HCT116 (cell line): ENCODE results near the gene CNTN2. TPM values are rescaled to one million over a fixed set of nuclear protein-coding genes. Genes with fewer than 3 reads are reported as not detected.

Experiments used
- ATAC-seq: fragments of 200-7000 bp; cut with Tn5 transposase; 2 replicates; pipeline ENCODE4 v1.9.1; 2020; ENCODE audit warnings: mild to moderate bottlenecking, moderate library complexity
- BruUV-seq: library from RNA; stranded (reverse); fragments of 400-500 nt; replicated peaks from 2 replicates; lab custom pipeline; 2021; lab: Mats Ljungman, UMichigan
- CTCF ChIA-PET: fragments of 300-600 bp; sonication (Branson Sonifier 250); formaldehyde crosslinking; loops from one replicate; lab custom pipeline; 2021; ENCODE audit warnings: antibody characterized with exemption; lab: Charles Lee
- POLR2A ChIA-PET: fragments of 300-600, 350-600 bp; sonication (Branson Sonifier 250); formaldehyde crosslinking; loops from one replicate; lab custom pipeline; 2021; ENCODE audit warnings: antibody characterized with exemption; lab: Charles Lee
- RAD21 ChIA-PET, 2 experiments: fragments of 300-600 bp; sonication (Branson Sonifier 250); formaldehyde crosslinking; loops; one replicate each; lab custom pipeline; 2023; ENCODE audit warnings: low total read pairs in 2 of 2; ENCODE audit not compliant: uncharacterized antibody in 2 of 2, unreplicated experiment in 2 of 2, low non-redundant PET in 1 of 2; lab: Charles Lee
- DNase-seq: peaks from one replicate; pipeline ENCODE4 v3.0.0-alpha.2; 2010; ENCODE audit warnings: low read depth, low spot score
- H2AFZ ChIP-seq: fragments of 200-600 bp; shearing (Covaris generic), sonication (generic); 2 replicates; pipeline ENCODE4 v1.6.1; 2017; ENCODE audit warnings: low read depth, mixed run types, mixed read lengths, antibody characterized with exemption, low read length; ENCODE audit not compliant: poor library complexity, severe bottlenecking
- H3K27ac ChIP-seq: 2 replicates; pipeline ENCODE4 v1.5.1; 2012; ENCODE audit warnings: low read depth, low read length
- H3K27me3 ChIP-seq: fragments of 200-600 bp; sonication (generic); 2 replicates; pipeline ENCODE4 v1.6.1; 2016; ENCODE audit warnings: mixed run types, low read length, mixed read lengths; ENCODE audit not compliant: insufficient read depth
- H3K36me3 ChIP-seq, 2 experiments: fragments of 200-500 bp in 1 of 2; fragments of 200-600 bp in 1 of 2; sonication (Bioruptor generic) in 1 of 2; sonication (generic) in 1 of 2; 2 replicates each; pipeline versions ENCODE4 v1.5.1 to v1.6.1; 2014 to 2016; ENCODE audit warnings: low read length in 2 of 2, inconsistent platforms in 1 of 2, mixed read lengths in 1 of 2, mixed run types in 1 of 2; ENCODE audit not compliant: insufficient read depth in 2 of 2, control insufficient read depth in 1 of 2
- H3K4me1 ChIP-seq, 2 experiments: fragments of 200-600 bp in 1 of 2; sonication (generic) in 1 of 2; 2 replicates each; pipeline versions ENCODE4 v1.5.1 to v1.6.1; 2012 to 2017; ENCODE audit warnings: low read length in 2 of 2, inconsistent platforms in 1 of 2, mild to moderate bottlenecking in 1 of 2, mixed read lengths in 1 of 2, mixed run types in 1 of 2, moderate library complexity in 1 of 2; ENCODE audit not compliant: insufficient read depth in 2 of 2, control insufficient read depth in 1 of 2
- H3K4me2 ChIP-seq: fragments of 200-600 bp; sonication (generic); 2 replicates; pipeline ENCODE4 v1.6.1; 2017; ENCODE audit warnings: mixed run types, low read length, mixed read lengths
- H3K4me3 ChIP-seq, 2 experiments: fragments of 200-600 bp in 1 of 2; sonication (generic) in 1 of 2; replicated peaks in 1 of 2; 2 replicates each; pipeline ENCODE4 v1.5.1; 2011 to 2016; ENCODE audit warnings: low read length in 2 of 2, control low read depth in 1 of 2, low read depth in 1 of 2, mild to moderate bottlenecking in 1 of 2, mixed read lengths in 1 of 2, mixed run types in 1 of 2
- H3K79me2 ChIP-seq: fragments of 200-600 bp; sonication (generic); 2 replicates; pipeline ENCODE4 v1.6.1; 2017; ENCODE audit warnings: mild to moderate bottlenecking, mixed run types, low read length, moderate library complexity, mixed read lengths; ENCODE audit not compliant: insufficient read depth
- H3K9ac ChIP-seq: fragments of 200-600 bp; sonication (generic); 2 replicates; pipeline ENCODE4 v1.6.1; 2016; ENCODE audit warnings: low read length, mixed read lengths
- H3K9me2 ChIP-seq: fragments of 200-600 bp; sonication (generic), shearing (Covaris generic); 2 replicates; pipeline ENCODE4 v1.6.1; 2017; ENCODE audit warnings: mixed run types, mild to moderate bottlenecking, moderate library complexity; ENCODE audit not compliant: insufficient read depth
- H3K9me3 ChIP-seq, 2 experiments: fragments of 200-500 bp in 1 of 2; fragments of 200-600 bp in 1 of 2; sonication (Bioruptor generic) in 1 of 2; sonication (generic) in 1 of 2; 2 replicates each; pipeline ENCODE4 v1.6.1; 2014 to 2017; ENCODE audit warnings: low read length in 2 of 2, mixed read lengths in 2 of 2, inconsistent platforms in 1 of 2, low read depth in 1 of 2, mild to moderate bottlenecking in 1 of 2, mixed run types in 1 of 2, moderate library complexity in 1 of 2; ENCODE audit not compliant: control insufficient read depth in 1 of 2, insufficient read depth in 1 of 2
- H4K20me1 ChIP-seq: fragments of 200-600 bp; sonication (generic), shearing (Covaris generic); 2 replicates; pipeline ENCODE4 v1.6.1; 2017; ENCODE audit warnings: mixed run types, mild to moderate bottlenecking, moderate library complexity; ENCODE audit not compliant: insufficient read depth
- ATF3 ChIP-seq: IDR thresholded peaks from 2 replicates; pipeline ENCODE4 v1.6.1; 2012
- CBX3 ChIP-seq: IDR thresholded peaks from 2 replicates; pipeline ENCODE4 v1.6.1; 2012; ENCODE audit warnings: low read depth
- EGR1 ChIP-seq: IDR thresholded peaks from 2 replicates; pipeline ENCODE4 v1.6.1; 2012; ENCODE audit warnings: low read depth
- ELF1 ChIP-seq: IDR thresholded peaks from 2 replicates; pipeline ENCODE4 v1.6.1; 2012; ENCODE audit warnings: low read depth, borderline replicate concordance
- EZH2 ChIP-seq: fragments of 200-600 bp; sonication (generic); IDR thresholded peaks from 2 replicates; pipeline ENCODE4 v1.6.1; 2017; ENCODE audit warnings: antibody characterized with exemption, mixed run types
- JUND ChIP-seq: IDR thresholded peaks from 2 replicates; pipeline ENCODE4 v1.6.1; 2012
- RAD21 ChIP-seq: IDR thresholded peaks from 2 replicates; pipeline ENCODE4 v1.6.1; 2012; ENCODE audit warnings: low read depth, mild to moderate bottlenecking
- SP1 ChIP-seq: IDR thresholded peaks from 2 replicates; pipeline ENCODE4 v1.6.1; 2012; ENCODE audit warnings: low read depth
- SRF ChIP-seq: IDR thresholded peaks from 2 replicates; pipeline ENCODE4 v1.6.1; 2012; ENCODE audit warnings: low read depth
- intact Hi-C: fragments of 100-400 bp; cut with micrococcal nuclease; formaldehyde crosslinking; loops from 2 replicates; pipeline ENCODE4 v1.10.0; 2022
- total RNA-seq: library from RNA; stranded (reverse); gene quantifications from one replicate; pipeline ENCODE4 v1.2.1, GENCODE V29; 2021; ENCODE audit not compliant: unreplicated experiment

CNTN2 gene
- total RNA-seq, 1 experiment from 2014 or later = 0.15 TPM

DNA sequence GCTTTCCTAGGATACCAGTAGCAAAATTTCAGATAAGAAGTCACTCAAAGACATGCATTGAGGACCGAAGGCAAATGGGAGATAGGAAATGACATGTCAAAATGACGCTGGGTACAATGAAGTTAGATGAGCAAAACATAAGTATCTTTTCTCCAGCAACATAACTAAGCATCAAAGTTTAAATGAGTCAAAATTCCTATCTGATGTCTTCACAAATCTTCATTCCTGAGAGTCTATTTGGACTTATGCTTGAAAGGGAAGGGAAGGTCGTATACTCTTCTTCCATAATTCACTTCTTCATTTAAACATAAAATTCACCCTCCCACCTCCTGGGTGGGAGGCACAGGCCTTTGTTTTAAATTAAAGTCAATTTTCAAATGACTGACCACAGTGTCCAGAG lies 45.3 kb downstream of the CNTN2 start:
- peaks cover 27 to 31% of the 10 kb centered on the region in 2 experiments for H3K36me3 ChIP-seq
- ATAC-seq = no peak
- CTCF ChIA-PET = no interaction called here

GRCh38 chr1:205091043-205091740 lies 48.2 kb downstream of the CNTN2 start:
- Histone ChIP-seq H3K9me2 (no peaks in the 10 kb centered on the region), H3K4me1 (no peaks in the 10 kb centered on the region), H3K9ac (no peak overlapping the region), H3K9me3 (no peaks in the 10 kb centered on the region), H2AFZ (no peak overlapping the region), H4K20me1 (no peaks in the 10 kb centered on the region), H3K36me3 (peaks cover 33 to 36% of the 10 kb centered on the region in 2 experiments), H3K79me2 (no peaks in the 10 kb centered on the region), H3K4me3 (no peak overlapping the region), H3K4me2 (no peak overlapping the region), H3K27ac (no peak overlapping the region), H3K27me3 (no peaks in the 10 kb centered on the region)
- TF ChIP-seq EGR1 = no peak
- TF ChIP-seq ATF3 = no peak
- no peak for TF ChIP-seq ELF1
- TF ChIP-seq SRF = no peak
- no peak for TF ChIP-seq JUND
- no peak for TF ChIP-seq RAD21
- no peak for TF ChIP-seq EZH2
- no peak for TF ChIP-seq CBX3
- no peak for ATAC-seq
- POLR2A ChIA-PET = no interaction called here
- RAD21 ChIA-PET = no interaction called here
- BruUV-seq = no TSS peak
- no peak for DNase-seq
- intact Hi-C loops = no loop called here
- CTCF ChIA-PET = interaction anchor here (1.8 kb wide), 1 partner anchor 29 kb away, joined by 5 read pairs; no protein-coding TSS in a partner anchor

More for the DNA sequence above, 45.3 kb downstream of the CNTN2 start:
- RAD21 ChIA-PET = no interaction called here
- POLR2A ChIA-PET = no interaction called here
- Histone ChIP-seq H2AFZ (no peak overlapping the region), H3K4me3 (no peak overlapping the region), H3K9me2 (no peaks in the 10 kb centered on the region), H3K9me3 (no peaks in the 10 kb centered on the region)
- DNase-seq = no peak
- no peak for TF ChIP-seq SP1
- TF ChIP-seq, all 23 proteins: peak for 0
- Histone ChIP-seq H3K79me2 (no peaks in the 10 kb centered on the region), H3K27ac (no peak overlapping the region), H3K4me1 (no peaks in the 10 kb centered on the region), H4K20me1 (no peaks in the 10 kb centered on the region), H3K4me2 (no peak overlapping the region), H3K27me3 (no peaks in the 10 kb centered on the region), H3K9ac (no peak overlapping the region)
- intact Hi-C loops = no loop called here
- BruUV-seq = no TSS peak
